Stimulated activated CD4-positive, alpha-beta T cell treated with anti-CD3 and anti-CD28 coated beads, Interleukin-1b, Interleukin-23, amount 100 ng/mL, for 4 hours (primary cell): ENCODE results near the gene CIBAR2.

Experiments
- DNase-seq, 2 donors: peaks; one replicate each; pipeline ENCODE4 v3.0.0-alpha.2; 2020; ENCODE audit warnings: low read depth in 2 of 2

The CIBAR2 gene

DNA sequence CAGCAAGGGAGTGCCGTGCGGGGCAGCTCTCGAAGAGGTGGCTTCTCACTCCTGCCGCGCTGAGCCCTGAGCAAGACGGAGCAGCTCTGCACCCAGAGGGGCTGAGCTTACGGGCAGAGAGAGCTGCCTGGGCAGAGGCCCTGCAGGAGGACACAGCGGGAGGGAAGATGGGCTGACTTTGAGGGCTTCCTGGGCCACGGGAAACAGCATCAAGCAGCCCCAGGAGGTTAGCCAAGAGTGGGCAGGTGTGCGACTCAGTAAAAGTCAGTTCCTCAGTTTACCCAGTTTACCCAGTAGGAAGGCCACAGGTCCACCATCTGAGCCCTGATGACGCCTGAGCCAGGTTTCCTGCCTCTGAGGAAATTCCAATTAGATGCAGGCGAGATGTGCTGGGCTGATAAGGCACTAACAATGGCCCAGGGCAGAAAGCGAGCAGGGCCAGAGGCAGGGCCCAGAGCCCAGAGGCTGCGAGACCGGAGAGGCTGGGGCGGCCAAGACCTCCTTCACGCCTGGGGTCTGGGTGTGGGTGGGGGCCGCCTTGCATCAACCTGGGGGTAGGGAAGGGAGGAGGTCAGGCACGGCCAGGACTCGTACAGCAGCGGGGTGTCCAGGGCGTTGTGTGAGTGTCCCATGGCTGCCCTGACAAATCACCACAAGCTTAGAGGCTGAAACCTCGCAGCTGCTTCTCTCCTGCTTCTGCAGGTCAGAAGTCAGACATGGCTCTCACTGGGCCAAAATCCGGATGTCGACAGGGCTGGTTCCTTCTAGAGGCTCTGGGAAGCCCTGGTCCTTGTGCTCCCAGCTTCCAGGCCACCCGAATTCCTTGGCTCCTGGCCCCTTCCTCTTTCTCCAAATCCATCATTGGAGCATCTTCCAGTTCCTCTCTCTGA, 32.0 kb upstream of the CIBAR2 start:
- no peak for DNase-seq

DNA sequence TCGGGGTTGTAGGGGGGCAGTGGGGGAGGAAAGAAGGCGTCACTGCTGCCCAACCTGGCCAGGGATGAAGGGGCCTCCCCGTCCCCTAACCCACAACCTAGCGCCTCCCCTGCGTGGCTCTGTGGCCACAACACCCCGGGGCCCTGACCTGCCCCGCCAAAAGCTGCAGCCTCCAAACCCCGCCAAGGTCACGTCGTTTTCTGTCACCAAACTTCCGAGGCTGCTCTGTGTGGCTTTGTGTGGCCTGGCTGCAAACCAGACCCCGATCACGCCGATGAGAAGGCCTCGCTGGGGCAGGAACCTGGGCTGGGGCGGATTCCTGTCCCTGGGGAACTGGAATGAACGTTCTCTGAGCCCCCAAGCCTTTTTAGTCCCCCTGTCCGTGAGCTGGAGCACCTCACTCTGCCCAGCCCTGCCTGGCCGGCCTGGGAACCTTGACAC, 30.5 kb upstream of the CIBAR2 start:
- no peak for DNase-seq

DNA sequence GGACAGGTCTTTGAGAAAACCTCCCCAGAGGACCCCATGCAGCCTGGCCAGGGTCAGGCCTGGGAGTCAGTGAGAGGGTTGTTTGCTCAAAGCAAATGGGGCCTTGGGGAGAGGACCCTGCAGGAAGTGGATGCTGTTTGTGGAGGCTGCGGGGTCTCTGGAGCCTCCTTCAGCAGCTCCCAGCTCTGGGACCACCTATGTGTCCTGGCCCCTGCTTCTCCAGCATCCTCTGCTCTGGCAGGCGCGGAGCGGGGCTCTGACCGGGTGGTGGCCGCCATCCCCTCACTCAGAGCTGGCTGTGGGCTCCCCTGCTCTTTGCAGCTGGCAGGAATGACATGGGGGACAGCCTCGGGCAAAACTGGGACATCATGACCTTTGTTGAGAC, 29.8 kb upstream of the CIBAR2 start:
- no peak for DNase-seq

DNA sequence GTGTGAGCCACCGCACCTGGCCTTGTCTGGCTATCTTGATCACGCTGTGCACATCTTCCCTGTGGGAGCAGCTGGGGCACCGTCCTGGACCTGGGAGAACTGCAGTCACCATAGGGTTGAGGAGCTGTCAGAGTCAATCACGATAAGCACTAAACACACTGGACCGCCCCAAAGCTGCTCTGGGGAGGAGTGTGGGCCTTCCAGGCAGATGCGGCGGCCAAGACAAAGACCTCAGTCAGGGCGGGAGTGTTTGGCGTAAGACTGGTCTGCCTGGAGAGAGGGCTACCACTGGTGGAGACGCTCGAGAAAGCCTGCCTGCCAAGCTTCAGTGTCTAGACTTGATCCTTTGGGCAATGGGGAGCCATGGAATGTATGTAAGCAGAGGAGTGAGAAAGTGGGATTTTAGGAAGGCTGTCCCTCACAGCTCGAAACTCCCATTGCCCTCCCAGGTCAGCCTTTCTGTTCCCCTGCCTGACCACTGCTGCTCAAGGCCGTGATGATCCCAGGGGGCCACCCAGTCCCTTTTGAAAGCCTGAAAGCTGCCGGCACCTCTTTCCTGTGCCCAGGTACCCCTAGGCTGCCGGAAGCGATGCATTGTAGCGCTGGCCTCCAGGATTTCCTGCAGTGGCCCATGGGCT, 29.3 kb upstream of the CIBAR2 start:
- no peak for DNase-seq

DNA sequence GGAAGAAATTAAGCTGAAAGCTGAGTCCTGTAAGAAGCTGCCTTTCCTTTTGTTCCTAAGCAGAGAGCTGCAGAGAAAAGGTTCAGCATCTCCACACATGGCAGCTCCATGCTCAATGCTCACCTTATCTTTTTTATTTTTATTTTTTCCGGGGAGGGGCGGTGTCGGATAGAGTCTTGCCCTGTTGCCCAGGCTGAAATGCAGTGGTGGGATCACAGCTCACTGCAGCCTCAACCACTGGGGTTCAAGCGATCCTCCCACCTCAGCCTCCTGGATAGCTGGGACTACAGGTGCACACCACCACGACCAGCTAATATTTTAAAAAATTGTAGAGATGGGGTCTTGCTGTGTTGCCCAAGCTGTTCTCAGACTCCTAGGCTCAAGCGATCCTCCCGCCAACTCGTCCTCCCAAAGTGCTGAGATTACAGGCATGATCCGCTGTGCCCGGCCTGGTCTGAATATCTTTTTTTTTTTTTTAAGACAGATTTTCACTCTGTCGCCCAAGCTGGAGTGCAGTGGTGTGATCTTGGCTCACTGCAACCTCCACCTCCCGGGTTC, 28.3 kb upstream of the CIBAR2 start:
- DNase-seq: no peak

DNA sequence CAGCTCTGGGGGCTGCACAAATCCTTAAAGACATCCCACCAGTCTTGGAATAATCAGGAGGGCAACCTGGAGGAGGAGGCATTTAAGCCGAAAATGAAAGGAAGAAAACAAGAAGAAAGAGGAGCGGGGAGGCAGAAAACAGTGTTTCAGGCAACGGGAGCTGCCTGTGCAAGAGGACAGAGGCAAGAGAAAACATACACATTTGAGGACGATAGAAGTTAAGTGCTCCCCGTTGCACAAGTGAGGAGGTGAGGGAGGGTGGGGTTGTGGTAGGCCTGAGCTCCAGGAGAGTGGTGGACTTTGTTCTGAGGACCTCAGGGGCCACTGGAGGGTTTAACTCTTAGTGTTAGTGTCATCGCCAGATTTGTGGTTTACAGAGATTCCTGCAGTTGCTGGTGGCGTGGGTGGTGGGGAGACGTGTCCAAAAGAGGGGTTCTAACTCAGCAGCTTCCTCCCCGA, 27.6 kb upstream of the CIBAR2 start:
- no peak for DNase-seq

DNA sequence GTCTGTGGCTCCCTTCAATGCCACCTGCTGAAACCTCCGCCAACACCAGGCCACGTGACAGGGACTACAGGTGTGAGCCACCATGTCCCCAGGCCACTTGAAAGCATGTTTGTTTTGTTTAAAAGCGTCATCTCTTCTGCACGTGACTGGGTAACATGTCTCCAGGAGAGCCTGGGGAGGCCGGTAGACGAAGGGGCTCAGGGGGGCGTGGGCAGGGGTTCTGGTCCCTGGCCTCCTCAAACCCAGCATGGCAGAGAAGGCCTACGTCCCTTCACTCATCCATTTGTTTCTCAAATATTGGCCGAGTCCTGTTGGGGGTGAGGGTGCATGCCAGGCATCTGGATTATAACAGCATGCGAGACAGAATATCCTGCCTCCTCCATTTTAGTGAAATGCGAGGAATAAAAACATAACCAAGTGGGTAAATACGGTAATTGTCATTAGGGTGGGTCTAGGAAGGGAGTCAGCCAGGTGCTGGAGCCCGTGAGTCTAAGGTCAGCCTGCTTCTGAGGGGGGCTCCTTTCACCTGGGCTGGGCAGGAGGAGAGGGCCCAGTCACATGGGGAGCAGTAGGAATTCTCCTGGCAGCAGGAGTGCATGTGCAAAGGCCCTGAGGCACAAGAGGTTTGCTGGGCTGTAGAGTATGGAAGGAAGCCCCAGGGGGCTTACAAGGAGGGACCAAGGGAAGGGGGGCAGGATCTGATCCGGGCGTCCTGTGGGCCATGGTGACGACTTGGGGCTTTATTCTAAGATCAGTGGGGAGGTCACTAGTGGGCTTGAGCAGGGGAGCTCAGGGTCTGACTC, 26.8 kb upstream of the CIBAR2 start:
- no peak for DNase-seq

DNA sequence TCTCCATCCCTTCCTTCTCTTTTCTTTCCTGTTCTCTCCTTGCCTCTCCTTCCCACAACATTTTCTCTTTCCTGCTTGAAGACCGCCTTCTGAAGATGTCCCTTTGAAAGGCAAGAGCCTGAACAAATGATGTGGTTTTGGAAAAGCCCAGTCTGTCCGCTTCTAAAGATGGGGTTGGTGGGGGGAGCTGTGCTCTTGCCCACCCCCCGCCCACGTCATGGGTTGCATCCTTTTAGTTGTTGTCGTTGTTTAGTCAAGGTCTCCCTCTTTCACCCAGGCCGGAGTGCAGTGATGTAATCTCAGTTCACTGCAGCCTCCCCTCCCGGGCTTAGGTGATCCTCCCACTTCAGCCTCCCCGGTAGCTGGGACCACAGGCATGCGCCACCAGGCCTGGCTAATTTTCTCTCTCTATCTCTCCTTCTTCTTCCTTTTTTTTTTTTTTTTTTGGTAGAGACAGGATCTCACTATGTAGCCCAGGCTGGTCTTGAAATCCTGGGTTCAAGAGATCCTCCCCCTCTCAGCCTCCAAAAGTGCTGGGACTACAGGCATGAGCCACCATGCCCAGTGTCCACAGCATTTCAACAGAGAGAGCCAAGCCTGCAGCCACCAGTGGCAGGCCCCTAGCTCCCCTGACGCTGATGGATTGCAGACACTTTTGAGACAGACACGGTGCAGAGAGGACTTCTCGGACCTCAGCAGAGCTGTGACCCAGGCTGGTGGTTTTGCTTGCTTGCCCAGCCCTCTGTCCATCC, 26.0 kb upstream of the CIBAR2 start:
- DNase-seq: no peak

DNA sequence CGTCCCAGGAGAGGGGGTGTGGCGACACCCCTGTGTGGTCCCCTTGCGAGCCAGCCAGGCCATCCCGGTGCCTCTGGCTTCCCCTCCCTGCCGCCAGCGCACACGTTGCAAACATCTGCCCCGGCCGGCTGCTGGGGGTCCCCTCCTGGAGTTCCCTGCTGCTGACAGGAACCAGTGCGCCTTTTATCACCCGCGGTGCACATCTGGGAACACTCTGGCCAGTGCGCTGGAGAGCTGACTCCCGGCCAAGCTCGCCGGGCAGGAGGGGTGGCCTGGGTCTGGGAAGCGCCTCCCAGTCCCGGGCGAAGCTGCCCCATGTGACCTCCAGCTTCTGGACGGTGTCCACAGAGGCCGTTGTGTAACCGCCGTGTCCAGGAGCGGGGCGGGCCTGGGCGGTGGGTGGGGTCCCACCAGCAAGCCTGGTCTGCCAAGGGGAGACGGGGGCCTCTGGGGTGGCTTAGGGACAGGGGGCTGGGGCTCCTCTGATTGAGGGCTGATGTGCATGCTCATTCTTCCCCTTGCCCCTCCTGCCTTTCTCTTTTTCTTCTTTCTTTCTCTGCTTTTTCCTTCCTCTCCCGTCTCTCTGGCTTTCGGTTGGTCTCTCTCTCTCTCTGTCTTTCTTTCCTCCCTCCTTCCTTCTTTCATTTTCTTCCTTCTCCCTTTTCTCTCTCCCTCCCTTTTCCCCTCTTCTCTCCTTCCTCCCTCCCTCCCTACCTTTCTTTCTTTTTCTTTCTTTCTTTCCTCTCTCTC, 25.2 kb upstream of the CIBAR2 start:
- DNase-seq: no peak

DNA sequence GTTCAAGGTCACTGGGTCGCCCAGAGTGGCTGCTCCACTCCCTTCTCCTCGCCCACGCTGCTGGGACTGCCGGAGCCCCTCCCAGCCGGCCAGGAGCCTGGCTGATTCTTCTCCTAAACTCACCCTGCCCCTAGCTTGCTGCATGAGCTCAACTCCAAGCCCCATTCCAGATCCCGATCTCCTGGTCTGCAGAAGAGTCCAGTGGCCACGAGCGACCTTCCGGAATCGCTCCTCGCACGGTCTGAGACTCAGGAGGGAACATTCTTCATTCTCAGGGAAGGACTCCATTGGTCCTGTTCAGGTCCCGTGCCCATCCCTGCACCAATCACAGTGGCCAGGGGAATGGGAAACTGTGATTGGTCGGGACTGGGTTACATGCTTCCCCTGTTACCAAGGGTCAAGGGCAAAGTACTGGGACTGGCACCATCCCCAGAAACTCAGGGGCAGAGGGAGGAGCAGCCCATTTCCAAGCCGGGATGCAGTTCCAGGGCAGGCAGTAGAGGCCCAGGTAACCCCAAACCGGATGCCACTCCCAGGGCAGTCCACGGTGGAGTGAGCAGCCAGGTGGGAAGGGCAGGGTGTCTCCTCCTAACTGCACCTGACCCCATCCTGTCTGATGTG, 24.5 kb upstream of the CIBAR2 start:
- DNase-seq: no peak

DNA sequence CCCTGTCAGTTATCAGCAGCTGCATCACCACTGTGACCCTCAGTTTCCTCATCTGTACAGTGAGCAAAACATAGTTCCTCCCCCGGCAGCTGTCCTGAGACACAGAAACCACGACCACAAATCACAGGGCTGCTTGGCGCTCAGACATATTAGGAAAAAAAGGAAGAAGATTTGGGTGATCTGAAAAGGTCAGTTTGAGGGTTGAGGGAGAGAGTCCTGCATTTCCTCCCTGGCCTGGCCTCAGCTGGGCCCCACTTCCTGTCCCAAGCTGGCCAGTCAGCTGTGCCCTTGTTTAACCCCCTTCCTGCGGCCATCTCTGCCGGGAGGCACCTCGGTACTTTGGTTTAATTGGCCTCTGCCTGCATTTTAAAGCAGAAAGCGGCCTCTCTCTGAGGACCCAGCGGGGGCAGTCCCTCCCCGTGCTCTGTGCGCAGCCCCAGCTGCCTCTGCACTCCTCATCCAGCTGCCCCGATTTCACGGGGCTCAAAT, 24.0 kb upstream of the CIBAR2 start:
- no peak for DNase-seq

DNA sequence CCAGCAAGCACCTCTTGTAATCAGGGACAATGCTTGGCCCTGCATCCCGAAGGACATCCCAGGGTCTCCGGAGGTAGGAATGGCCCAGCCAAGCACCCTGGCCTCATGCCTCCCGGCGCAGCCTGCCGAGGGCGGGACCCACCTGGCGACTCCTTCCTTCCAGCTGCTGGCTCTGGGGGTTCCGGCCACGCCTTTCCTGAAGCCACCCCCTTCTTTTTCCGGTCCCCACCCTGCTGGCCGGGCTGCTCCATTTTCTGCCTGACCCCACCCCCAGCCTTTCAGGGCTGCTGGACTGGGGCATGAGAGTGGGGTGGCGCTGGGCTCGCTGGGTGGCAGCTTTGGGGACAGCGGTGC, 22.5 kb upstream of the CIBAR2 start:
- DNase-seq: no peak

DNA sequence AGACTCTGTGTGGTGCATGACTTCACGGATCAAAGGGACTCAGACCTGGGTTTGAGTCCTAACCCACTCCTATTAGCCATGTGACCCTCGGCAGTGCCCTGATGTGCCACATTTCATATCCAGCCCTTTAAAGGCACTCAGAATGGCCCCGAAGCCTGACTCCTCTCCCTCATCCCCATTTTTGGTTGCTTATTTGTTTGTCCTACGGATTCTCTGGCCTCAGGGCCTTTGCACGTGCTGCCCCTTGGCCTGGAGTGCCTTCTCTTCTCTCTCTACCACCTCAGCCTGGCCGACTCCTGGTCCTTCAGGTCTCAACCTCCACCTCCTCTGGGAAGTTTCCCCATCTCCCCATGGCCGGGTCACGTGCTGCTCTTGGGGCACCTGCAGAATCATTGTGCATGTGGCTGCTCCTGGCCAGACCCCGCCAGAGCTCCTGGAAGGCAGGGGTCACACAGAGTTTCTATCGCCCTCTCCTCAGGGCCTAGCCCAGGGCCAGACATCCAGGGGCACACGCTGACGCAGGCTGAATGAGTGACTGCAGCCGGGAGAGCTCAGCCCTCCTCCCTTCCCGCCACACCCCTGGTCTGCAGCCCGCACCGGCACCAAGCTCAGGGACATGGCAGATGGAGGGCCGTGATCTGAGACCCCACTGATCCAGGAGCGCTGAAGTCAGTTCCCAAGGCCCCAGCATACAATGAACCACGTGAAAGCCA, 22.0 kb upstream of the CIBAR2 start:
- DNase-seq: no peak

DNA sequence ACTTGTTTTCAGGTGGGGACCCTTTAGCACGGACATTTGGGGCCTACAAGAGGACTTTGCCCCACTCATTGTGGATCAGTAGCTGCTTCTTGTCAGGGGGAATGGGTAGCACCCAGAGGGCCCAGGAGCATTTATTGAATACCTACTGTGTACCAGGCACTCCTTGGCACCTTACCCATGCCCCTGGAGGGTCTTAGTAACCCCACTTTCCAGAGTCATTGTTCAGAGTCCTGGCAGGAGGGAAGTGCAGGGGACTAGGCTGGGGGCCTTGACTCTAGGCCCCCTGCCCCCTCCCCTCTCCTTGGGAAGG, 21.0 kb upstream of the CIBAR2 start:
- DNase-seq: no peak

DNA sequence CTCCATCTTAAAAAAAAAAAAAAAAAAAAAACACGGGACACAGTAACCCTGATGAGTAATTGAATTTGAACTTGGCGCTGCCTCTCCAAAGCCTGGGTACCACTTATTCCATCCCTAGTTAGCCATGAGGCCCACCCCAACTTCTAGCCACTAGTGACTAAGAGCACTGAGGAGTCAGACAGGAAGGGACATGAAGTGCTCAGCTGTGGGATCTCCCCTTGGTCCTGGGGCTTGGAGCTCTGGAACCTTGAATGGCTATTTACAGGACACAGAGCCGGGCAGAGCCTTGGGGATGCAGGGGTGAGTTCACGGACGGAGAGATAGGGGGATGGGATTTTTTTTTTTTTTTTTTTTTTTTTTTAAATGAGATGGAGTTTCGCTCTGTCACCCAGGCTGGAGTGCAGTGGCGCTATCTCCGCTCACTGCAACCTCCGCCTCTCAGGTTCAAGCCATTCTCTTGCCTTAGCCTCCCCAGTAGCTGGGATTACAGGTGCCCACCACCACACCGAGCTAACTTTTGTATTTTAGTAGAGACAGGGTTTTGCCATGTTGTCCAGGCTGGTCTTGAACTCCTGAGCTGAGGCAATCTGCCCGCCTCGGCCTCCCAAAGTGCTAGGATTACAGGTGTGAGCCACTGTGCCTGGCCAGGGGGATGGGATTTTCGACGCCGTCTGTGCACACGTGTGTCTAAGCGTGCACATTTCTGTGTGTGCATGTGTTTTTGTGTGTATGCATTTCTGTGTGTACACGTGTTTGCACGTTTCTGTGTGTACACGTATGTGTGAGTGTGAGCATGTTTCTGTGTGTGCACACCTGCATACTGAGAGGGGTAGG, 20.4 kb upstream of the CIBAR2 start:
- no peak for DNase-seq

DNA sequence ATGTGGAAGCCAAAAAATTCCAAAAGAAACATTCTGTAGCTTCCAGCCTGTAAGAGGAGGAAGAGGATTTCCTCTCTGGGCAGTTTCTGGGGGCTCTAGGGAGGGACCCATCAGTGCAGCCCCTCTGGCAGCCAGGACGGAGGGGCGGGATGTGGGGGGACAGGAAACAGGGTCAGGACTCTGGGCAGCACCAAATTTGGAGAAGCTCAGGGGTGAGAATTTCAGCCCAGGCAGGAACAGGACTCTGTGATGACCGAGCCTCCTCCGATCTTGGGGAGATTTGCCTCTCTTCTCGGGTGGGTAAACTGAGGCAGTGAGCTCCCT, 18.4 kb upstream of the CIBAR2 start:
- no peak for DNase-seq

DNA sequence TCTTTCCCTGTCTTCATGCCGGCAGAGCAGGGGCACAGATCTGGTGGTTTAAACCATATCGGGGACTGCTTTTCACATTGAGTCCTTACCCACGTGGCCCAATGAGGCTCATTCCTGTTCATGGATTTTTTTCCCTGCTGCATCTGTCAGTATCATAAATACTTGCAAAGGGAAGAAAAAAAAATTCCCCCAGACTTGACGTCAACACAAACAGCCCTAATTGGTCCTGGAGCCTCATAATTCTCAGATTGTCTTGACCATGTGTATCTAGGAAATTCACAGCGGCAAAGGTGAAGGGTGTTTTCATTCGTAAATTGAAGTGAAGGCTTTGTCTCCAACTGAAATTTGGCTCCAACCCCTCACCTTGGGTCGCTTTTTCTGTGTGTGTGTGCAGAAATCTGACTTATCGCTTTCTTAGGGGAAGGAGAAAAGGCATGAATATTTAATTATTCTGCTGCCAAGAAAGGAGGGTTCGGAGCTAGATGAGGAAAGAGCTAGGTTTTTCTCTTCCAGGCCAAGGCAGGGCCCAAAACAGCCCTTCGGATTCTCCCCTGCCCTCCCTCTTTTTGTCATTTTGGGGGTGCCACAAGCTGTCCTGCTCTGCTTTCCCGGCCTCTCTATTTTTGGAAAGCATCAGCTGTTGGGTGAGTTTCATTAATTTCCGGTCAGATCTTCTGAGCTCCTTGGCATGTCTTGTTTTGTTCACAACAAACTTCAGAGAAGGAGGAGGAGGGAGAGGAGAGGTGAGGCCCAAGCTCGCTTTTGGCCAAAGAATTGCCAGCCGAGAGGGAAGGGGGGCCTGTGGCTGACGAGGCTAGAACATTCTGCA, 17.8 kb upstream of the CIBAR2 start:
- no peak for DNase-seq
